Globus pallidus (tissue), 1 donor: ENCODE measurements around the gene G3BP2.
A peak's percentile ranks its signal among the peaks of the same experiment; 100 is the strongest.
"Not testable (repeated sequence)": the region's sequence is repeated elsewhere in the genome, so short reads cannot be mapped to it uniquely, and the experiment has no call there.

Experiments
- DNase-seq: peaks from one replicate; pipeline ENCODE4 v3.0.0-alpha.2; 2015; ENCODE audit warnings: low spot score

Gene G3BP2

DNA sequence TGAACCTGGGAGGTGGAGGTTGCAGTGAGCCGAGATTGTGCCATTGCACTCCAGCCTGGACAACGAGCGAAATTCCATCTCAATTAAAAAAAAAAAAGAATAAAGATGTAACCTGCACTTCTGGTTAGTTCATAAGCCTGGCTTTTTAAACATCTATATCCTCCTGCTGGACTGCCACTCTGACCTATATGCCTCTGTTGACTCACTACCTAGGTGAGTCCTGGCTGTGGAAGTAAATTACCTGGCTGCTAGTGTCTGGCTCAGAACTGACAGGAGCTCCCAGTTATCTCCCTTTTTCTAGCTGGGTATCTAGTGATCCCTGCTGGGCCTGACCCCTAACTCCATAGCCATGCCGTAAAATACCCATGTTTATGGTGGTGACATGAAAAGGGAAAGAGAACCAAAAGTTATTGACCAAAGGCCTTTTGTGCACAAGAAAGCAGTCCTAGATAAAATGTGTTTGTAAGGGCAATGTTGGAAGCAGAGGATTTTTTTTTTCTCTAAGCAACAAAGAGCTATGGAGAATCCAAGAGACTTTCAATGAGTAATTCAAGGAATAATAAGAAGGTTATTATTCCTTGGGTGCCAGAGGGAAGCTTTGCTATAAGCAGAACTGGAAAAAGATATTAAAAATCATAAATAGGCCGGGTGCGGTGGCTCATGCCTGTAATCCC, 10.4 kb upstream of the G3BP2 start:
- no peak for DNase-seq

DNA sequence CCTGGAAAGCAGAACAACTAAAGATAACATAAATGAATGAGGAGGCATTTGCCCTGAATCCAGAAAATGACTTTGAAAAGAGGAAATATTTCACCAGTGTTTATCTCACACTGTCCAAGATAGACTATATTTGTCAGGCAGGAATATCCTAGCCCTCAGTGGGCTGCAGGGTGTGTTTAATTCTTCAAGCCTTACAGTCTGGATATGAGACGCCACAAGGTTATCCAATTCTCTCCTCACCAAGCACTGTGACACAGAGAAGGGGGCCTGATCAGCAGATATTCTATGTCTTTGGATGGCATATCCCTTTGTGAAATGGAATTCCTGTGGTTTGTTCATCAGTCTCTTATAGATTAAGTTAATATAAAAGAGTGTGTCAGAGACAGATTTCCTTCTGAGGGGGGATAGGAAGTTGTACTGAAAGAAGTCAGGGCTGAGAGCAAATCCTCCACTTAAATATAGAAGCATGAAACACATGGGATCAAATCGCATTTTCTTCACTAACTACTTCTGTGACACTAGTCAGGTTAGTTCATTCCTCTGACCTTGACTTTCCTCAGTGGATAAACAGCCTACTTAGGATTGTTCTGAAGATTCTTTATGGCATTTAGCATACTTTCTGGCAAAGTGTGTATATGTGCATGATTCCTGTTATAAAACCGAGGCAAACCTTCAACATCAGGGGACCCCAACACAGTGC, 6.8 kb upstream of the G3BP2 start:
- DNase-seq, result no peak

DNA sequence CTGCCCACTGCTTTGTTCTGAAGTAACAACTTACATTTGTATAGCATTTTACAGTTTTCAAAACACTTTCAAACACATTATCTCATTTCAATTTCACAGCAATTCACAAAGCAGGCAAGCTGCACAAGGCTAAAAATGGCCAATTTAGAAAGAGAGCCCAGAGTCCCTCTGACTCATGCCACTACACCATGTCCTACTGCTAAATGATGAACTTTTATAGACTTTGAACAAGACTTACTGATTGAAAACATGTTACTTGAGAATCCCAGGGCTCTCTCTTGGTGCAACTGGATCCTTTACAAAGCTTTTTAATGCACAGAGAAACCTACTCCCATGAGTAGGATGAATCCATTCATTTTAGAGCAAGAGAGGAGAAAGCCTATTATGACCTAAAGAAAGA, 5.8 kb upstream of the G3BP2 start:
- no peak for DNase-seq

- no peak for DNase-seq
These were observed 5.3 kb upstream of the G3BP2 start for GRCh38 chr4:75678473-75678872.

DNA sequence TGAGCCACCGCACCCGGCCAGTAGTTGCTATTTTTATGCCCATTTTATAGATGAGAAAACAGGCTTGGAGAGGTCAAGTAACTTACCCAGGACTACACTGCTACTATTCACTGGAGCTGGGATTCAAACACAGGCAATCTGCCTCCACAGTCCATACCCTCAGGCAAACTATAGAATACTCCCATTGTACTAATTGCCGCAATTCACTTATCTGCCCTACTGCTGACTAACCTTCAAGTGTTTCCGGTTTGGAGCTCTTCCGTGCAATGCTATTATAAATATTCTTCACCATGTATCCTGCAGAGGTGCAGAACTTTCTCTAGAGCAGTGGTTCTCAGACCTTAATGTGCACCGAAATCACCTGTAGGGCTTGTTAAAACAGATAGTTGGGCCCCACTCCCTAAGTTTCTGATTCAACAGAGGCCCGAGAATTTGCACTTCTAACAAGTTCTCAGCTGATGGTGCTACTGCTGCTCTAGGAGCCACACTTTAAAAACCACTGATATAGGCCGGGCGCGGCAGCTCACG, 1.9 kb upstream of the G3BP2 start:
- no peak for DNase-seq

DNA sequence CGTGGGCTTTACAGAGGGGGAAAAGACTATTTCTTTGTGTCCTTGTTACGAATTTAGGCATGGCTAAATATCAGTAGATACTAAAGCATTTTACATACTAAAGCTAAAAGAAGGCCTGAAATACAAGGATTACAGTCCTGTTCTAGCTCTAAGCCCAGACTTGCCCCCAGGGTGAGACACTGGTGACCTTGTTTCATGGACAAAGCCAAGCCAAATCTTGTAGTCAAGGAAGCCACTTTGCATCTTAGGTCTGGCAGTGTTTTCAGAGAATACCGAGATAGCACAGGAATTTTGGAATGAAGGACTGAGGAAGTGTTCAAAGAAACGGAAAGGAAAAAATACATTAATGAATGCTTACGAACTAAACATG, 733 bp upstream of the G3BP2 start:
- DNase-seq, result no peak

DNA sequence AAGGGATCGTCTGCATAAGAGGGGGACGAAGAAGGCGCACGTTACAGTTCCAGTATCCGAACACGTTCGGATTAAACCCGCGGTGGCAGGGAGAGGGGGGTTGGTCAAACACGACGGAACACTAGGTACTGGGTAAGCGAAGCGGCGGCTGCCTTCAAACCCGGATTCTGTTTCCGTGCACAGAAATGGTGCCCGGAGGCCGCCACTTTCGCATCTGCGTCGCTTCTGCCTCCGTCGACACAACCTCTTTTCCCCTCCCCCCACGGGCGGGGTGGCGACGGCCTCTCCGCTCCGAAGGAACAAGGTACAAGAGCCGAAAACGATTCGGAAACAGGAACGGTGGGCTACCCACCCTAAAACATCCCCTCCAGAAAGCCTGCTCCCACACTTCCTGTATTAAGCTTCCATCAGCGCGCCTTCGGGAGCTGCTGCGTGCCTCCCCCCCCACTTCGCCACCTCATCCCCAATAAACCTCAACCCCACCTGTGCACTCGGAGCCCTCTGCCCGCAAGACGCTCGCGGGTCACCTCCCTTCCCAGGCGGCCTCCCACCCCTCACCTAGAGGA, 667 bp downstream of the G3BP2 start:
- DNase-seq, result peak; percentile 47

DNA sequence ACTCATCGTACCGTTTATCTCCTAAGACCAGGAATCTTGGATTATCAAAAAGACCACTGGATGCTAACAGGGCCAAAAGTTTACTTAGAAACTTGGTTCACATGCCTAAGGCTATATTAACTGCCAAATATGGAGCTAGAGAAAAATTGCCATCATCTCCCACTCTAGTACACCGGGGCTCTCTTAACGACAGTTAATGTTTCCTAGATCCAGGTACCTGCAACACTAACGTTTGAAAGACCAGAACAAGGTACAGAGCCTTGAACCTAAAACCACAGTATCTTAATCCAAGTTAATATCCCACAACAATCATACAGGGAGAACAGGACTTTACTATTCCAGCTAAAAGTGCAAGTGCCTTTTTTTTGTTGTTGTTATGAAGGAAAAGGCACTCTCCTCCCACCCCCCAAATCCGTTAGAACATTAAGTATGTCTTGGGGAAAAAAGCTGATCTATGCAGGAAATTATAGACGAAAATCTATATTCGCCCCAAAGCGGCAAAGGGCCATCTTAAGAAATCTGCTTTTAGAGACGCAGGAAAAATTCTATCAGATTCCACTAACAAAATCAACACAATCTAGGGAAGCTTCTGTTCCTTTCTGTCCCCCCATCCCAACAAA, 1.3 kb downstream of the G3BP2 start:
- DNase-seq, result no peak

GRCh38 chr4:75668596-75668995, 4.6 kb downstream of the G3BP2 start:
- no peak for DNase-seq

DNA sequence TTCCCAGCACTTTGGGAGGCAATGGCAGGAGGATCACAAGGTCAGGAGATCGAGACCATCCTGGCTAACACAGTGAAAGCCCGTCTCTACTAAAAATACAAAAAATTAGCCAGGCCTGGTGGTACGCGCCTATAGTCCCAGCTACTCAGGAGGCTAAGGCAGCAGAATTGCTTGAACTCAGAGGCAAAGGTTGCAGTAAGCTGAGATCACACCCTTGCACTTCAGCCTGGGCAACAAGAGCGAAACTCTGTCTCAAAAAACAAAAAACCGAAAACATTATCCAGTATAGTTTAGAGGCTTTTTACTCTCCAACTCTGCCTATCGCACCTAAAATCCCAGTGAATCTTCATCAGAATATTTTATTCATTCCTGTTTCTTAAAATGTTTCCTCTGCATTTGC, 5.6 kb downstream of the G3BP2 start:
- not testable (repeated sequence) for DNase-seq

DNA sequence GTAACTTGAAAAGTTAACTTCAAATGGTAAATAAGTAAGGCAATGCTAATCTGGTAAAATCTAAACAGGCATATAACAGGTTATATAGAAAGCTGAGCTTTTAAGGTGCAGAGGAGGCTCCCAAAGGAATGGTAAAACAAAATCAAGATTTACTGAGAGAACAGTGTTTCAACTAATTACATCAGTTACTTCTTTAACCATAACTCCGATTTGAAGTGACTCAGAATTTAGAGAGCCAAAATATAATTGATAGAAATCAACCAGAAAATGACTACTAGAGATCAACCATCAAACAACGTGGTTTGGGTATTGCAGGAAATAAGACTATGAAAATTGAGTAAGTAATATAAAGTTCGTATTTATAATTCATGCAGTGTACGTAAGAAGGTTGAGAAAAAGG, 6.9 kb downstream of the G3BP2 start:
- DNase-seq, result no peak

DNA sequence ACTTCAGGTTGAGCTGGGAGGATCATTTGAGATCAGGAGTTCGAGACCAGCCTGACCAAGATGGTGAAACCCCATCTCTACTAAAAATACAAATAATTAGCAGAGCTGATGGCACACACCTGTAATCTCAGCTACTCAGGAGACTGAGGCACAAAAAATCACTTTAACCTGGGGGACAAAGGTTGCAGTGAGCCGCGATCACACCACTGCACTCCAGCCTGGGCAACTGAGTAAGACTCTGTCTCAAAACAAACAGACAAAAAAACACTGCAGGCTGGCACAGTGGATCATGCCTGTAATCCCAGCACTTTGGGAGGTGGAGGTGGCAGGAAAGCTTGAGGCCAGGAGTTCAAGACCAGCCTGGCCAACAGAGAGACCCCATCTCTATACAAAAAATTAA, 8.6 kb downstream of the G3BP2 start:
- DNase-seq, result not testable (repeated sequence)

- DNase-seq, result no peak
These were observed 10.6 kb downstream of the G3BP2 start for GRCh38 chr4:75662626-75663025.

DNA sequence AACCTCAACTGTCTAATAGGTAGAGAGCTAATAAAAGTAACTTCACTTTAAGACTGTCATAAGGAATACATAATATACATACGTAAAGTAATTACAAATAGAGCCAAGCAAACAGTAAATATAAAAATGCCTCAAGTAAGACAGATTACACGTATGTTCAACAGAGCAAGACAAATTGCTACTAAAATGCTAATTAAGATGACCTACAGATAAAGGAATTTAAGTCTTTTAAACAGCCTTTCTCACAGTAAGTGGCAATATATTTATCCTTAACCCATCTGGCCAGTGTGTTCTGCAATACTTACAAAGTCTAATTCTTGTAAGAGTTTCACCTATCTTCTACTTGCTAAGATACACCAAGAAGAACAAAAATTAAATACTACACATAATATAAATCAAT, 12.7 kb downstream of the G3BP2 start:
- DNase-seq, result no peak

- DNase-seq, result no peak
These were observed 13.6 kb downstream of the G3BP2 start for GRCh38 chr4:75659512-75660031.

- no peak for DNase-seq
These were observed 14.3 kb downstream of the G3BP2 start for GRCh38 chr4:75658876-75659275.

DNA sequence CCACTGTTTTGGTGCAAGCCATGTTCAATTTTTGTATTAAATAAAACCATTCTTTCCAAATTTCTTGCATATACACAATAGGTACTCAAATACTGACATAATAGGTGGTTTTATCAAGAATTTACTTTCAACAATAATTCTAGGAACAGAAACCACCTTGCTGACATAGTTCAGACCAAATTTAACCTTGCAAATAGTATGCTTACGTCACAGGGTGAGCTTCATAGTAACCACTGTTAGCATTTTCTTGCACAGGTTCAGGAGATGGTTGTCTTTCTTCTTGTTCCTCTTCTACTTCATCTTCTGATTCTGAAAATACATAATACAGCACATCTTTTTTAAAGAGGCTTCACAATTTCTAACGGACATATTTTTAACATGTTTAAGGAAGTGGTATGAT, 17.6 kb downstream of the G3BP2 start:
- DNase-seq, result no peak

- DNase-seq, result no peak
These were observed 18.3 kb downstream of the G3BP2 start for GRCh38 chr4:75654905-75655304.

DNA sequence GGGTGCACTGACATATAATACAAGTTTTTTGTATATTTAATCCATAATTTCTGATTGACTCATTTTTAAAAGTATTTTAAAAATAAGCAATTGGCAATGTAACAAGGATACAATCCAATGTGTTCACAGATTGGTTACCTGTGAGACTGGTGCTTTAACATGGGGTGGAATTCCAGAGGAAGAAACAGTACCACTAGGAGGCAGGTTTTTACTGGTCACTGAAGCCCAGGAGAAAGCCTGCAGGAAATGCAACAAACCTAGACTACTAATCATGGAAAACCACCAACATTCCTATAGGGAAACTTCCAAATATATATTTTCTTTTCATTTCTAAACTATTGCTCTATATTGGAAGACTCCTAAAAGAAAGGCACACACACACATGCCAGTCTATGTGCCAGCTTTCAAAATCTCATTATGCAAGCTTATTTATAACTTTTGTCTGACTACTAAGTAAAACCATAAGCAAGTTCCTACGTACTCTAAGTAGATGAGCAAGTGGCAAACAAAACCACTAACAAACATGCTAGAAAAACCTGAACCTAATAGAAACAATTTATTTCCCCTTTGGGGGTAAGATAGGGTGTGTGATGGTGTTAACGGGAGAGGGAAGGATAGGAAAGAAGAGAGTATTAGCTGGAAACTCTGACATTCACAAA, 19.2 kb downstream of the G3BP2 start:
- no peak for DNase-seq

DNA sequence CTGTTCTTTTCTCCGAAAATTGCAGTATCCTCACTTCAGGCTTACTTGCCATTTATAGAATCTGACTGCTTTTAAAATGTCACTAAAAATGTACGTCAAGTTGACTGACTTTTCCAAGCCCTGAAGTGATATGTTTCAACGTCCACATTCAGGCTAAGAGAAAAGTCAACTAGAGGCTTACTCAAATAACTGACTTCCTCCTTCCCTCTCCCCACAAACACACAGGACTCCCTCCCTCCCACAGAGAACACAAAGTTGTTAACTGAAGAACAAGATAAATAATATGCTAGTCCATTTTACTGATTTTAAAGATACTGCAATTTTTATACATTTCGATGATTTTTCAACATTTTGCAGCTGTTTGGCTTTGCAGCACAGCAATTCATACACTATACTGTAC, 29.1 kb downstream of the G3BP2 start:
- no peak for DNase-seq

DNA sequence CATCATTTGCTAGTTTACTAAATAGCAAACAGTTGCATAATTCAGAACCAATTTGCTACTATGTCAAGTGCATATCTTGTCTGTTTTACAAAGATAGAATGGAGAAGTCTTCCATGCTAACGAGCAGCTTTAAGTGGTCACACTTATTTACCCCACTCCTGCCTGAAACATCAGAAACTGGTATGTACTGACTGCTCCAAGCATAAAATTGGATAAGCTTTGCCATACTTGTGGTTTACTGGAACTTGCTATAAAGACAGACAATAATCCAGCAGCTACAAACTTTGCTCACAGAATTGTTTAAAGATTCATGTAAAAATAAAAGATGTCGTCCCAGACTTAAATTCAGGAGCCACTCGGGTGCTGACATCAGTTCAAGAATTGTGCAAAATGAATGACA, 29.6 kb downstream of the G3BP2 start:
- DNase-seq, result no peak

DNA sequence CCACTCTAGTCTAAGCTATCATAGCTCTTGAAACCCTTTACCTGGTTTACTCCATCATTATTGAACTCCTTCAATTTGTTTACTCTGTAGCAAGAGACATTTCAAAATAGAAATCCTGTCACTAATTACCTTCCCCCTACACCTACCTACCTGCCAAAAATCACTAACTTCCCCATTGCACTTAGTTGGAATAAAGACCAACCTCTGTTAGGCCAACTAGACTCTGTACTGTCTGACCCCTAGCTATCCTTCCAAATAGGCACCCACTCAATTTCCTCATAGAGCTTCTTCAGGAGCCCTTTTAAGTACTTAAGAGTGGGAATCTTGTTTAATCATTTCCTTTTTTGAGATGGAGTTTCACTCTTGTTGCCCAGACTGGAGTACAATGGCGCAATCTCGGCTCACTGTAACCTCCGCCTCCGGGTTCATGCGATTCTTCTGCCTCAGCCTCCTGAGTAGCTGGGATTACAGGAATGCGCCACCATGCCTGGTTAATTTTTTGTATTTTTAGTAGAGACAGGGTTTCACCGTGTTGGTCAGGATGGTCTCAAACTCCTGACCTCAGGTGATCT, 34.0 kb downstream of the G3BP2 start:
- DNase-seq, result no peak
